K562 (cell line): Measurements from ENCODE around the gene KAZN. TPM values are rescaled to one million over a fixed set of nuclear protein-coding genes. Genes with fewer than 3 reads are reported as not detected.

Experiments
- ARID2 ChIP-seq: fragments of 450-650 bp; IDR thresholded peaks from 2 replicates; pipeline ENCODE4 v1.6.1; 2017; ENCODE audit warnings: antibody characterized with exemption, mild to moderate bottlenecking
- BCL6 ChIP-seq: fragments of 250-450 bp; sonication (Bioruptor Pico); IDR thresholded peaks from 2 replicates; pipeline ENCODE4 v1.4.0; 2020
- BRCA1 ChIP-seq, 2 experiments: fragments of 450-650 bp in 1 of 2; sonication (generic) in 1 of 2; formaldehyde crosslinking in 1 of 2; IDR thresholded peaks; 2 replicates each; pipeline versions ENCODE4 v1.5.0 to v1.6.1; 2017 to 2020; ENCODE audit warnings: mild to moderate bottlenecking in 1 of 2, missing genetic modification reagents in 1 of 2
- CBFA2T2 ChIP-seq: fragments of 450-650 bp; conservative IDR thresholded peaks from 2 replicates; pipeline ENCODE4 v1.6.1; 2017; ENCODE audit warnings: mild to moderate bottlenecking
- CBFB ChIP-seq: sonication (generic); formaldehyde crosslinking; IDR thresholded peaks from 2 replicates; pipeline ENCODE4 v1.4.0; 2020; ENCODE audit warnings: mild to moderate bottlenecking, missing genetic modification reagents
- ETS2 ChIP-seq: IDR thresholded peaks from 2 replicates; pipeline ENCODE4 v1.6.1; 2016; ENCODE audit warnings: borderline replicate concordance, missing genetic modification characterization, mild to moderate bottlenecking, moderate library complexity, missing compliant biosample characterization; ENCODE audit not compliant: poor library complexity, severe bottlenecking
- ETV5 ChIP-seq: sonication (generic); formaldehyde crosslinking; IDR thresholded peaks from 2 replicates; pipeline ENCODE4 v1.4.0; 2020; ENCODE audit warnings: low read depth, mild to moderate bottlenecking, missing genetic modification reagents
- HDAC2 ChIP-seq: fragments of 450-650 bp; IDR thresholded peaks from 2 replicates; pipeline ENCODE4 v1.6.1; 2016; ENCODE audit warnings: mild to moderate bottlenecking
- KDM1A ChIP-seq, 2 experiments: fragments of 450-650 bp; IDR thresholded peaks; 2 replicates each; pipeline ENCODE4 v1.6.1; 2016; ENCODE audit warnings: mild to moderate bottlenecking in 2 of 2
- NRF1 ChIP-seq, 2 experiments: fragments of 450-650 bp; IDR thresholded peaks in 1 of 2; conservative IDR thresholded peaks in 1 of 2; 2 replicates each; pipeline ENCODE4 v1.6.1; 2014; ENCODE audit warnings: mild to moderate bottlenecking in 2 of 2
- NUFIP1 ChIP-seq: fragments of 450-650 bp; IDR thresholded peaks from 2 replicates; pipeline ENCODE4 v1.6.1; 2018; ENCODE audit not compliant: partially characterized antibody
- PURB ChIP-seq: sonication (generic); formaldehyde crosslinking; IDR thresholded peaks from 2 replicates; pipeline ENCODE4 v1.9.0; 2021; ENCODE audit warnings: low read depth, mild to moderate bottlenecking, missing genetic modification reagents
- ZNF224 ChIP-seq: sonication (generic); formaldehyde crosslinking; IDR thresholded peaks from 2 replicates; pipeline ENCODE4 v1.8.0; 2022; ENCODE audit warnings: mild to moderate bottlenecking, missing genetic modification reagents
- ZNF445 ChIP-seq: fragments of 250-450 bp; sonication (Bioruptor Pico); IDR thresholded peaks from 2 replicates; pipeline ENCODE4 v1.4.0; 2020; ENCODE audit warnings: low read depth, mild to moderate bottlenecking, moderate library complexity
- ZNF507 ChIP-seq: conservative IDR thresholded peaks from 2 replicates; pipeline ENCODE4 v1.6.1; 2017; ENCODE audit warnings: missing genetic modification characterization, missing compliant biosample characterization
- ZNF696 ChIP-seq: fragments of 250-450 bp; sonication (Bioruptor Pico); conservative IDR thresholded peaks from 2 replicates; pipeline ENCODE4 v1.4.0; 2020; ENCODE audit warnings: mild to moderate bottlenecking, moderate library complexity
- polyA plus RNA-seq, 8 experiments: library from polyadenylated mRNA; depleted of rRNA in 4 of 8; stranded (reverse) in 5 of 8; unstranded in 3 of 8; fragments of >200 nt; fragmentation: Nextera tagmentation in 2 of 8; fragmentation: Illumina TruSeq in 1 of 8; extraction: Ambion mirVana in 2 of 8; extraction: Trizol in 1 of 8; gene quantifications; 2 replicates each; pipeline versions ENCODE4 v1.2.1 to v1.2.3, GENCODE V29; 2011 to 2014; ENCODE audit warnings: inconsistent platforms in 1 of 8, missing spikeins in 1 of 8
- total RNA-seq, 7 experiments: library from RNA; depleted of rRNA in 6 of 7; stranded (reverse); fragments of >200 nt in 6 of 7; fragmentation: Illumina TruSeq in 2 of 7; extraction: Trizol in 2 of 7; gene quantifications; 2 replicates each; pipeline versions ENCODE4 v1.2.1 to v1.2.3, GENCODE V29; 2011 to 2021; ENCODE audit warnings: low replicate concordance in 1 of 7
- TF ChIP-seq, protein P1 (sequence below): fragments of 450-650 bp; formaldehyde crosslinking; IDR thresholded peaks from 2 replicates; pipeline ENCODE4 v1.4.0; 2020; ENCODE audit warnings: mild to moderate bottlenecking, moderate library complexity
- TF ChIP-seq, protein P2 (sequence below): fragments of 450-650 bp; IDR thresholded peaks from 2 replicates; pipeline ENCODE4 v1.6.1; 2016; ENCODE audit warnings: antibody characterized with exemption
- TF ChIP-seq, protein P3 (sequence below): sonication (generic); formaldehyde crosslinking; IDR thresholded peaks from 2 replicates; pipeline ENCODE4 v1.8.1; 2022; ENCODE audit warnings: missing genetic modification reagents
- TF ChIP-seq, protein P4 (sequence below): sonication (generic); formaldehyde crosslinking; IDR thresholded peaks from 2 replicates; pipeline ENCODE4 v1.8.0; 2022; ENCODE audit warnings: missing genetic modification reagents, mild to moderate bottlenecking, borderline replicate concordance
- TF ChIP-seq, protein P5 (sequence below): fragments of 450-650 bp; IDR thresholded peaks from 2 replicates; pipeline ENCODE4 v1.6.1; 2017; ENCODE audit warnings: mild to moderate bottlenecking, moderate library complexity

The KAZN gene
- total and polyA plus RNA-seq, 9 of the 15 experiments (the other 6 are each of a cell fraction or from before 2014, with no cell fraction given), result 2.1 to 21.6 (median 5.4) TPM

DNA sequence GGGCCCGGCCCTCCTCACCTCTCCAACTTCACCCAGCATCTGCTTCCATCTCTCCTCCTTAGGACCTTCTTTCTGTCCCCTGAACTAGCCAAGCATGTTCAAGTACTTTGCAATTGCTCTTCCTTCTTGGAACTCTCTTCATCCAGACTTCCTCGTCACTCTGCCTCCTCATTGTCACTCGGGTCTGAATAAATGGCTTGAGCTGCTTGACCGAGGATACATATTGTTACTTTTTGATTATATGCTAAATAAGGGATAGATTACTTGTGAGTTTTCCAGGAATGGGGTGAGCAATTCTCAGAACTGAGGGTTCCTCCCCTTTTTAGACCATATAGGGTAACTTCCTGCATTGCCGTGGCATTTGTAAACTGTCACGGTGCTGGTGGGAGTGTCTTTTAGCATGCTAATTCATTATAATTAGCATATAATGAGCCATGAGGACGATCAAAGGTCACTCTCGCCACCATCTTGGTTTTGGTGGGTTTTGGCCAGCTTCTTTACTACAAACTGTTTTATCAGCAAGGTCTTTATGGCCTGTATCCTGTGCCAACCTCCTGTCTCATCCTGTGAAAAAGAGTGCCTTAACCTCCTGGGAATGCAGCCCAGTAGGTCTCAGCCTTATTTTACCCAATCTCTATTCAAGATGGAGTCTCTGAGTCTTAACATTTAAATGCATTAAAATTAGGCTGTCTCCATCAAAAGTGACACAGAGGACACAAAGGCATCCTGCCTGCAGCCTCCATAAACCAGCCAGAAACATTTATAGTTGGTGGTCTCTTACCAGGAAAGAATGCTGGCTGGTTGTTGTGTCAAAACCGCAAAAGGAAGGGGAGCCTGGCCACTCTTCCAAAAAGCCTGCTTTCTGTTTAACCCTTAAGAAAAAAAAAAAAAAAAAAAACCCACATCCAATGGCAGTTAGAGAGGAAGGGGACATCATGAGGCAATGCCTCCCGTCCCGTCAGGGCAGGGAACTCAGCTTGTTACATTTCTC lies 179.3 kb downstream of the KAZN start (continued):
- TF ChIP-seq, protein P1, sequence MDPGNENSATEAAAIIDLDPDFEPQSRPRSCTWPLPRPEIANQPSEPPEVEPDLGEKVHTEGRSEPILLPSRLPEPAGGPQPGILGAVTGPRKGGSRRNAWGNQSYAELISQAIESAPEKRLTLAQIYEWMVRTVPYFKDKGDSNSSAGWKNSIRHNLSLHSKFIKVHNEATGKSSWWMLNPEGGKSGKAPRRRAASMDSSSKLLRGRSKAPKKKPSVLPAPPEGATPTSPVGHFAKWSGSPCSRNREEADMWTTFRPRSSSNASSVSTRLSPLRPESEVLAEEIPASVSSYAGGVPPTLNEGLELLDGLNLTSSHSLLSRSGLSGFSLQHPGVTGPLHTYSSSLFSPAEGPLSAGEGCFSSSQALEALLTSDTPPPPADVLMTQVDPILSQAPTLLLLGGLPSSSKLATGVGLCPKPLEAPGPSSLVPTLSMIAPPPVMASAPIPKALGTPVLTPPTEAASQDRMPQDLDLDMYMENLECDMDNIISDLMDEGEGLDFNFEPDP, result no peak
- TF ChIP-seq, protein P2, sequence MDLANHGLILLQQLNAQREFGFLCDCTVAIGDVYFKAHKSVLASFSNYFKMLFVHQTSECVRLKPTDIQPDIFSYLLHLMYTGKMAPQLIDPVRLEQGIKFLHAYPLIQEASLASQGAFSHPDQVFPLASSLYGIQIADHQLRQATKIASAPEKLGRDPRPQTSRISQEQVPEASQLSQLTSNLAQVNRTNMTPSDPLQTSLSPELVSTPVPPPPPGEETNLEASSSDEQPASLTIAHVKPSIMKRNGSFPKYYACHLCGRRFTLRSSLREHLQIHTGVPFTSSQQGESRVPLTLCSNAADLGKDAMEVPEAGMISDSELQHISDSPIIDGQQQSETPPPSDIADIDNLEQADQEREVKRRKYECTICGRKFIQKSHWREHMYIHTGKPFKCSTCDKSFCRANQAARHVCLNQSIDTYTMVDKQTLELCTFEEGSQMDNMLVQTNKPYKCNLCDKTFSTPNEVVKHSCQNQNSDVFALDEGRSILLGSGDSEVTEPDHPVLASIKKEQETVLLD, result no peak; the same call in 1 of the 2 replicates
- TF ChIP-seq, protein P3, sequence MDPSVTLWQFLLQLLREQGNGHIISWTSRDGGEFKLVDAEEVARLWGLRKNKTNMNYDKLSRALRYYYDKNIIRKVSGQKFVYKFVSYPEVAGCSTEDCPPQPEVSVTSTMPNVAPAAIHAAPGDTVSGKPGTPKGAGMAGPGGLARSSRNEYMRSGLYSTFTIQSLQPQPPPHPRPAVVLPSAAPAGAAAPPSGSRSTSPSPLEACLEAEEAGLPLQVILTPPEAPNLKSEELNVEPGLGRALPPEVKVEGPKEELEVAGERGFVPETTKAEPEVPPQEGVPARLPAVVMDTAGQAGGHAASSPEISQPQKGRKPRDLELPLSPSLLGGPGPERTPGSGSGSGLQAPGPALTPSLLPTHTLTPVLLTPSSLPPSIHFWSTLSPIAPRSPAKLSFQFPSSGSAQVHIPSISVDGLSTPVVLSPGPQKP (CRISPR knock-in tag), result no peak
- TF ChIP-seq ARID2 (0 out of 2 replicates have a peak, but pooled peaks have one; percentile 28), PURB (no peak), CBFA2T2 (no peak), ETV5 (no peak), ZNF507 (tag) (no peak), ETS2 (tag) (peak; percentile 52), ZNF696 (CRISPR knock-in tag) (no peak), BCL6 (CRISPR knock-in tag) (peak; percentile 62; the same call in 1 of the 2 replicates), NUFIP1 (no peak), ZNF445 (peak; percentile 75), KDM1A (IDR thresholded peaks at IDR 0.05) (no peak), HDAC2 (peak; percentile 58; the same call in 1 of the 2 replicates), NRF1 (conservative IDR thresholded peaks at IDR 0.05 in 1 of 2, IDR thresholded peaks at IDR 0.05 in 1 of 2) (peak; percentile 37 to 60; a peak in 3 of 4 replicates), BRCA1 (IDR thresholded peaks at IDR 0.05) (no peak), BRCA1 (CRISPR knock-in tag; IDR thresholded peaks at IDR 0.05) (no peak), CBFB (CRISPR knock-in tag) (no peak), ZNF224 (CRISPR knock-in tag) (no peak)
- TF ChIP-seq, protein P4, sequence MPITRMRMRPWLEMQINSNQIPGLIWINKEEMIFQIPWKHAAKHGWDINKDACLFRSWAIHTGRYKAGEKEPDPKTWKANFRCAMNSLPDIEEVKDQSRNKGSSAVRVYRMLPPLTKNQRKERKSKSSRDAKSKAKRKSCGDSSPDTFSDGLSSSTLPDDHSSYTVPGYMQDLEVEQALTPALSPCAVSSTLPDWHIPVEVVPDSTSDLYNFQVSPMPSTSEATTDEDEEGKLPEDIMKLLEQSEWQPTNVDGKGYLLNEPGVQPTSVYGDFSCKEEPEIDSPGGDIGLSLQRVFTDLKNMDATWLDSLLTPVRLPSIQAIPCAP (CRISPR knock-in tag), result no peak
- TF ChIP-seq, protein P5, sequence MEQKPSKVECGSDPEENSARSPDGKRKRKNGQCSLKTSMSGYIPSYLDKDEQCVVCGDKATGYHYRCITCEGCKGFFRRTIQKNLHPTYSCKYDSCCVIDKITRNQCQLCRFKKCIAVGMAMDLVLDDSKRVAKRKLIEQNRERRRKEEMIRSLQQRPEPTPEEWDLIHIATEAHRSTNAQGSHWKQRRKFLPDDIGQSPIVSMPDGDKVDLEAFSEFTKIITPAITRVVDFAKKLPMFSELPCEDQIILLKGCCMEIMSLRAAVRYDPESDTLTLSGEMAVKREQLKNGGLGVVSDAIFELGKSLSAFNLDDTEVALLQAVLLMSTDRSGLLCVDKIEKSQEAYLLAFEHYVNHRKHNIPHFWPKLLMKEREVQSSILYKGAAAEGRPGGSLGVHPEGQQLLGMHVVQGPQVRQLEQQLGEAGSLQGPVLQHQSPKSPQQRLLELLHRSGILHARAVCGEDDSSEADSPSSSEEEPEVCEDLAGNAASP, result no peak
